Endothelial cell of umbilical vein (primary cell): Measurements from ENCODE around the gene IL33.

ENCODE experiments used
- JUN ChIP-seq: IDR thresholded peaks from 2 replicates; pipeline ENCODE4 v1.6.1; 2011; ENCODE audit warnings: borderline replicate concordance, low read depth; ENCODE audit not compliant: insufficient read length, insufficient read depth
- POLR2A ChIP-seq: IDR thresholded peaks from 2 replicates; pipeline ENCODE4 v1.6.1; 2012; ENCODE audit warnings: low read depth, mild to moderate bottlenecking, control low read depth, low read length
- TF ChIP-seq, protein P1 (sequence below), 2 donors: IDR thresholded peaks; 1 replicate in 1 of 2; 2 replicates in 1 of 2; pipeline ENCODE4 v1.5.1; 2011; ENCODE audit warnings: low read length in 2 of 2, mild to moderate bottlenecking in 2 of 2, moderate library complexity in 2 of 2, control low read depth in 1 of 2, inconsistent platforms in 1 of 2, low read depth in 1 of 2; ENCODE audit not compliant: insufficient read depth in 1 of 2; ENCODE audit errors: extremely low read depth in 1 of 2
- TF ChIP-seq, protein P2 (sequence below): IDR thresholded peaks from 2 replicates; pipeline ENCODE4 v1.6.1; 2011; ENCODE audit not compliant: insufficient read depth, insufficient read length

DNA sequence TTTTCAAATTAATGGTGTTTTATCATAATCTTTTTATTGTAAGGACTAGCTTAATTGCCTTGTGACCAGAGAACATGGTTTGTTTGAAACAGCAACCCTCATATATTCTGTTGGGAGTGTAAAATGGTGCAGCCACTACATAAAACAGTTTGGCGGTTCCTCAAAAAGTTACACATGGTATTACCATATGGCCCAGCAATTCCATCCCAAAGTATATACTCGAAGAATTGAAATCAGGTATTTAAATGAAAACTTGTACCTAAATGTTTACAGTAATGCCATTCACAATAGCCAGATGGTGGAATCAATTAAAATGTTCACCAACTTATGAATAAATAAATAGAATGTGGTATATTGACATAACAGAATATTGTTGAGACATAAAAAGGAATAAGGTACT is 14.8 kb upstream of the IL33 start:
- TF ChIP-seq, protein P1, sequence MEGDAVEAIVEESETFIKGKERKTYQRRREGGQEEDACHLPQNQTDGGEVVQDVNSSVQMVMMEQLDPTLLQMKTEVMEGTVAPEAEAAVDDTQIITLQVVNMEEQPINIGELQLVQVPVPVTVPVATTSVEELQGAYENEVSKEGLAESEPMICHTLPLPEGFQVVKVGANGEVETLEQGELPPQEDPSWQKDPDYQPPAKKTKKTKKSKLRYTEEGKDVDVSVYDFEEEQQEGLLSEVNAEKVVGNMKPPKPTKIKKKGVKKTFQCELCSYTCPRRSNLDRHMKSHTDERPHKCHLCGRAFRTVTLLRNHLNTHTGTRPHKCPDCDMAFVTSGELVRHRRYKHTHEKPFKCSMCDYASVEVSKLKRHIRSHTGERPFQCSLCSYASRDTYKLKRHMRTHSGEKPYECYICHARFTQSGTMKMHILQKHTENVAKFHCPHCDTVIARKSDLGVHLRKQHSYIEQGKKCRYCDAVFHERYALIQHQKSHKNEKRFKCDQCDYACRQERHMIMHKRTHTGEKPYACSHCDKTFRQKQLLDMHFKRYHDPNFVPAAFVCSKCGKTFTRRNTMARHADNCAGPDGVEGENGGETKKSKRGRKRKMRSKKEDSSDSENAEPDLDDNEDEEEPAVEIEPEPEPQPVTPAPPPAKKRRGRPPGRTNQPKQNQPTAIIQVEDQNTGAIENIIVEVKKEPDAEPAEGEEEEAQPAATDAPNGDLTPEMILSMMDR (IDR thresholded peaks at IDR 0.05; ENCODE audit: extremely low read depth in 1 of 2, insufficient read depth in 1 of 2, low read depth in 1 of 2, low read length in 2 of 2), result no peak
- TF ChIP-seq JUN, result no peak
- TF ChIP-seq, protein P2, sequence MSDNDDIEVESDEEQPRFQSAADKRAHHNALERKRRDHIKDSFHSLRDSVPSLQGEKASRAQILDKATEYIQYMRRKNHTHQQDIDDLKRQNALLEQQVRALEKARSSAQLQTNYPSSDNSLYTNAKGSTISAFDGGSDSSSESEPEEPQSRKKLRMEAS, result no peak
- TF ChIP-seq POLR2A, result no peak
